ENCODE results near the gene CCDC106. TPM values are rescaled to one million over a fixed set of nuclear protein-coding genes. Genes with fewer than 3 reads are reported as not detected.

The CCDC106 gene
- total RNA-seq, 1 experiment from 2014 or later = 21.1 TPM

- TF ChIP-seq IRF2 (CRISPR knock-in tag; IDR thresholded peaks at IDR 0.05; ENCODE audit: borderline replicate concordance, low read depth) (0 out of 2 replicates have a peak, but pooled peaks have one; percentile 78), ETV6 (CRISPR knock-in tag; IDR thresholded peaks at IDR 0.05) (peak; percentile 91), FOXP4 (CRISPR knock-in tag; IDR thresholded peaks at IDR 0.05) (peak; percentile 98), ZNF121 (CRISPR knock-in tag; IDR thresholded peaks at IDR 0.05) (peak; percentile 72; the same call in 1 of the 2 replicates), ZBTB21 (CRISPR knock-in tag; IDR thresholded peaks at IDR 0.05; ENCODE audit: borderline replicate concordance) (peak; percentile 78; the same call in 1 of the 2 replicates), ZNF317 (CRISPR knock-in tag; IDR thresholded peaks at IDR 0.05; ENCODE audit: borderline replicate concordance, low read depth) (no peak), PRDM15 (CRISPR knock-in tag; IDR thresholded peaks at IDR 0.05) (peak; percentile 82), SMAD4 (CRISPR knock-in tag; IDR thresholded peaks at IDR 0.05) (peak; percentile 94), RELA (CRISPR knock-in tag; IDR thresholded peaks at IDR 0.05; ENCODE audit: borderline replicate concordance) (peak; percentile 93), GRHL2 (CRISPR knock-in tag; IDR thresholded peaks at IDR 0.05; ENCODE audit: insufficient replicate concordance, severe bottlenecking) (no peak), CTCF (IDR thresholded peaks at IDR 0.05) (no peak), CREM (CRISPR knock-in tag; IDR thresholded peaks at IDR 0.05) (0 out of 2 replicates have a peak, but pooled peaks have one; percentile 47), GTF2I (CRISPR knock-in tag; conservative IDR thresholded peaks at IDR 0.05) (no peak)
- TF ChIP-seq, protein P1, sequence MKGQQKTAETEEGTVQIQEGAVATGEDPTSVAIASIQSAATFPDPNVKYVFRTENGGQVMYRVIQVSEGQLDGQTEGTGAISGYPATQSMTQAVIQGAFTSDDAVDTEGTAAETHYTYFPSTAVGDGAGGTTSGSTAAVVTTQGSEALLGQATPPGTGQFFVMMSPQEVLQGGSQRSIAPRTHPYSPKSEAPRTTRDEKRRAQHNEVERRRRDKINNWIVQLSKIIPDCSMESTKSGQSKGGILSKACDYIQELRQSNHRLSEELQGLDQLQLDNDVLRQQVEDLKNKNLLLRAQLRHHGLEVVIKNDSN (CRISPR knock-in tag; IDR thresholded peaks at IDR 0.05) = peak; percentile 86
- TF ChIP-seq, protein P2, sequence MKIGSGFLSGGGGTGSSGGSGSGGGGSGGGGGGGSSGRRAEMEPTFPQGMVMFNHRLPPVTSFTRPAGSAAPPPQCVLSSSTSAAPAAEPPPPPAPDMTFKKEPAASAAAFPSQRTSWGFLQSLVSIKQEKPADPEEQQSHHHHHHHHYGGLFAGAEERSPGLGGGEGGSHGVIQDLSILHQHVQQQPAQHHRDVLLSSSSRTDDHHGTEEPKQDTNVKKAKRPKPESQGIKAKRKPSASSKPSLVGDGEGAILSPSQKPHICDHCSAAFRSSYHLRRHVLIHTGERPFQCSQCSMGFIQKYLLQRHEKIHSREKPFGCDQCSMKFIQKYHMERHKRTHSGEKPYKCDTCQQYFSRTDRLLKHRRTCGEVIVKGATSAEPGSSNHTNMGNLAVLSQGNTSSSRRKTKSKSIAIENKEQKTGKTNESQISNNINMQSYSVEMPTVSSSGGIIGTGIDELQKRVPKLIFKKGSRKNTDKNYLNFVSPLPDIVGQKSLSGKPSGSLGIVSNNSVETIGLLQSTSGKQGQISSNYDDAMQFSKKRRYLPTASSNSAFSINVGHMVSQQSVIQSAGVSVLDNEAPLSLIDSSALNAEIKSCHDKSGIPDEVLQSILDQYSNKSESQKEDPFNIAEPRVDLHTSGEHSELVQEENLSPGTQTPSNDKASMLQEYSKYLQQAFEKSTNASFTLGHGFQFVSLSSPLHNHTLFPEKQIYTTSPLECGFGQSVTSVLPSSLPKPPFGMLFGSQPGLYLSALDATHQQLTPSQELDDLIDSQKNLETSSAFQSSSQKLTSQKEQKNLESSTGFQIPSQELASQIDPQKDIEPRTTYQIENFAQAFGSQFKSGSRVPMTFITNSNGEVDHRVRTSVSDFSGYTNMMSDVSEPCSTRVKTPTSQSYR (CRISPR knock-in tag; IDR thresholded peaks at IDR 0.05) = peak; percentile 83; the same call in 1 of the 2 replicates
- TF ChIP-seq, protein P3, sequence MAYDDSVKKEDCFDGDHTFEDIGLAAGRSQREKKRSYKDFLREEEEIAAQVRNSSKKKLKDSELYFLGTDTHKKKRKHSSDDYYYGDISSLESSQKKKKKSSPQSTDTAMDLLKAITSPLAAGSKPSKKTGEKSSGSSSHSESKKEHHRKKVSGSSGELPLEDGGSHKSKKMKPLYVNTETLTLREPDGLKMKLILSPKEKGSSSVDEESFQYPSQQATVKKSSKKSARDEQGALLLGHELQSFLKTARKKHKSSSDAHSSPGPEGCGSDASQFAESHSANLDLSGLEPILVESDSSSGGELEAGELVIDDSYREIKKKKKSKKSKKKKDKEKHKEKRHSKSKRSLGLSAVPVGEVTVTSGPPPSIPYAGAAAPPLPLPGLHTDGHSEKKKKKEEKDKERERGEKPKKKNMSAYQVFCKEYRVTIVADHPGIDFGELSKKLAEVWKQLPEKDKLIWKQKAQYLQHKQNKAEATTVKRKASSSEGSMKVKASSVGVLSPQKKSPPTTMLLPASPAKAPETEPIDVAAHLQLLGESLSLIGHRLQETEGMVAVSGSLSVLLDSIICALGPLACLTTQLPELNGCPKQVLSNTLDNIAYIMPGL (CRISPR knock-in tag; IDR thresholded peaks at IDR 0.05) = peak; percentile 44
- TF ChIP-seq, protein P4, sequence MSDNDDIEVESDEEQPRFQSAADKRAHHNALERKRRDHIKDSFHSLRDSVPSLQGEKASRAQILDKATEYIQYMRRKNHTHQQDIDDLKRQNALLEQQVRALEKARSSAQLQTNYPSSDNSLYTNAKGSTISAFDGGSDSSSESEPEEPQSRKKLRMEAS (CRISPR knock-in tag; IDR thresholded peaks at IDR 0.05) = peak; percentile 99
- TF ChIP-seq, protein P5, sequence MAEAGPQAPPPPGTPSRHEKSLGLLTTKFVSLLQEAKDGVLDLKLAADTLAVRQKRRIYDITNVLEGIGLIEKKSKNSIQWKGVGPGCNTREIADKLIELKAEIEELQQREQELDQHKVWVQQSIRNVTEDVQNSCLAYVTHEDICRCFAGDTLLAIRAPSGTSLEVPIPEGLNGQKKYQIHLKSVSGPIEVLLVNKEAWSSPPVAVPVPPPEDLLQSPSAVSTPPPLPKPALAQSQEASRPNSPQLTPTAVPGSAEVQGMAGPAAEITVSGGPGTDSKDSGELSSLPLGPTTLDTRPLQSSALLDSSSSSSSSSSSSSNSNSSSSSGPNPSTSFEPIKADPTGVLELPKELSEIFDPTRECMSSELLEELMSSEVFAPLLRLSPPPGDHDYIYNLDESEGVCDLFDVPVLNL (CRISPR knock-in tag; IDR thresholded peaks at IDR 0.05; ENCODE audit: borderline replicate concordance, low read depth) = peak; percentile 77
- TF ChIP-seq, protein P6, sequence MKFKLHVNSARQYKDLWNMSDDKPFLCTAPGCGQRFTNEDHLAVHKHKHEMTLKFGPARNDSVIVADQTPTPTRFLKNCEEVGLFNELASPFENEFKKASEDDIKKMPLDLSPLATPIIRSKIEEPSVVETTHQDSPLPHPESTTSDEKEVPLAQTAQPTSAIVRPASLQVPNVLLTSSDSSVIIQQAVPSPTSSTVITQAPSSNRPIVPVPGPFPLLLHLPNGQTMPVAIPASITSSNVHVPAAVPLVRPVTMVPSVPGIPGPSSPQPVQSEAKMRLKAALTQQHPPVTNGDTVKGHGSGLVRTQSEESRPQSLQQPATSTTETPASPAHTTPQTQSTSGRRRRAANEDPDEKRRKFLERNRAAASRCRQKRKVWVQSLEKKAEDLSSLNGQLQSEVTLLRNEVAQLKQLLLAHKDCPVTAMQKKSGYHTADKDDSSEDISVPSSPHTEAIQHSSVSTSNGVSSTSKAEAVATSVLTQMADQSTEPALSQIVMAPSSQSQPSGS (CRISPR knock-in tag; IDR thresholded peaks at IDR 0.05; ENCODE audit: borderline replicate concordance, low read depth) = peak; percentile 89; the same call in 1 of the 2 replicates
These were observed 7.9 kb upstream of the CCDC106 start (continued) for GRCh38 chr19:55640043-55640576.

Measured in WTC11 (cell line).